Inferior parietal cortex (tissue), 1 donor: ENCODE data around the gene WSCD1.

Experiments
- DNase-seq: peaks from one replicate; pipeline ENCODE4 v3.0.0-alpha.2; 2016; ENCODE audit errors: extremely low spot score

WSCD1 gene

GRCh38 chr17:6059406-6059805, 10.8 kb upstream of the WSCD1 start:
- DNase-seq = no peak

- no peak for DNase-seq
Measured at GRCh38 chr17:6061290-6061689, 8.9 kb upstream of the WSCD1 start.

- DNase-seq = no peak
Measured at GRCh38 chr17:6064868-6065267, 5.3 kb upstream of the WSCD1 start.

- DNase-seq = no peak
Measured at GRCh38 chr17:6065351-6065750, 4.8 kb upstream of the WSCD1 start.

GRCh38 chr17:6066183-6066948, 3.8 kb upstream of the WSCD1 start:
- no peak for DNase-seq

GRCh38 chr17:6067060-6067459, 3.1 kb upstream of the WSCD1 start:
- no peak for DNase-seq

GRCh38 chr17:6070430-6070912, 292 bp downstream of the WSCD1 start:
- DNase-seq = no peak

- DNase-seq = peak; percentile 47
Measured at GRCh38 chr17:6070913-6071511, 833 bp downstream of the WSCD1 start.

GRCh38 chr17:6071528-6072065, 1.4 kb downstream of the WSCD1 start:
- DNase-seq = no peak

- DNase-seq = no peak
Measured at GRCh38 chr17:6072157-6072556, 2.0 kb downstream of the WSCD1 start.

GRCh38 chr17:6072611-6073010, 2.4 kb downstream of the WSCD1 start:
- no peak for DNase-seq

GRCh38 chr17:6073620-6074019, 3.4 kb downstream of the WSCD1 start:
- no peak for DNase-seq

GRCh38 chr17:6075050-6075449, 4.9 kb downstream of the WSCD1 start:
- no peak for DNase-seq

GRCh38 chr17:6075845-6076244, 5.7 kb downstream of the WSCD1 start:
- no peak for DNase-seq

GRCh38 chr17:6077752-6078151, 7.6 kb downstream of the WSCD1 start:
- DNase-seq = no peak

GRCh38 chr17:6078458-6078871, 8.3 kb downstream of the WSCD1 start:
- no peak for DNase-seq

- peak; percentile 27 for DNase-seq
Measured at GRCh38 chr17:6079155-6079888, 9.1 kb downstream of the WSCD1 start.

- DNase-seq = no peak
Measured at GRCh38 chr17:6079960-6080359, 9.8 kb downstream of the WSCD1 start.

- no peak for DNase-seq
Measured at GRCh38 chr17:6080711-6081430, 10.7 kb downstream of the WSCD1 start.

GRCh38 chr17:6082335-6082734, 12.2 kb downstream of the WSCD1 start:
- no peak for DNase-seq

GRCh38 chr17:6084311-6085161, 14.4 kb downstream of the WSCD1 start:
- DNase-seq = peak; percentile 77
